Thoracic aorta (tissue), 2 donors: ENCODE data around the gene RAB6B. TPM values are rescaled to one million over a fixed set of nuclear protein-coding genes. Genes with fewer than 3 reads are reported as not detected.

Experiments
- ATAC-seq: fragments of 150-250 bp; one replicate; pipeline ENCODE4 v1.8.0; 2017; ENCODE audit warnings: low read depth; ENCODE audit not compliant: insufficient number of reproducible peaks, low FRiP score
- DNase-seq: peaks from one replicate; pipeline ENCODE4 v3.0.0-alpha.2; 2020; ENCODE audit warnings: low spot score
- H3K27ac ChIP-seq, 2 donors: fragments of 200-600 bp; sonication (generic); 1 replicate in 1 of 2; 2 replicates in 1 of 2; pipeline ENCODE4 v1.5.1; 2016; ENCODE audit warnings: mild to moderate bottlenecking in 2 of 2, moderate library complexity in 2 of 2
- H3K27me3 ChIP-seq: fragments of 200-600 bp; sonication (generic); replicated peaks from 2 replicates; pipeline ENCODE4 v1.6.0; 2016; ENCODE audit warnings: mild to moderate bottlenecking; ENCODE audit not compliant: insufficient read depth
- H3K36me3 ChIP-seq: fragments of 200-600 bp; sonication (generic); one replicate; pipeline ENCODE4 v1.5.1; 2016
- H3K4me1 ChIP-seq, 2 donors: fragments of 200-600 bp; sonication (generic); 1 replicate in 1 of 2; 2 replicates in 1 of 2; pipeline versions ENCODE4 v1.5.1 to v1.6.0; 2016; ENCODE audit warnings: low read depth in 2 of 2, mild to moderate bottlenecking in 1 of 2; ENCODE audit not compliant: control insufficient read depth in 1 of 2
- H3K4me3 ChIP-seq: fragments of 200-600 bp; sonication (generic); 2 replicates; pipeline ENCODE4 v1.5.1; 2016; ENCODE audit warnings: mild to moderate bottlenecking
- H3K9me3 ChIP-seq: fragments of 200-600 bp; sonication (generic); 2 replicates; pipeline ENCODE4 v1.5.1; 2016
- total RNA-seq, 2 donors: library from RNA; depleted of rRNA; stranded (reverse); fragments of >200 nt; gene quantifications; one replicate each; pipeline versions ENCODE4 v1.1.0 to v1.2.3, GENCODE V29; 2016
- TF ChIP-seq, protein P1 (sequence below): fragments of 200-600 bp; sonication (generic); IDR thresholded peaks from one replicate; pipeline ENCODE4 v1.5.1; 2019; ENCODE audit warnings: antibody characterized with exemption

Gene RAB6B
- total RNA-seq, 2 donors from 2014 or later = 0.27 to 4.0 TPM

DNA sequence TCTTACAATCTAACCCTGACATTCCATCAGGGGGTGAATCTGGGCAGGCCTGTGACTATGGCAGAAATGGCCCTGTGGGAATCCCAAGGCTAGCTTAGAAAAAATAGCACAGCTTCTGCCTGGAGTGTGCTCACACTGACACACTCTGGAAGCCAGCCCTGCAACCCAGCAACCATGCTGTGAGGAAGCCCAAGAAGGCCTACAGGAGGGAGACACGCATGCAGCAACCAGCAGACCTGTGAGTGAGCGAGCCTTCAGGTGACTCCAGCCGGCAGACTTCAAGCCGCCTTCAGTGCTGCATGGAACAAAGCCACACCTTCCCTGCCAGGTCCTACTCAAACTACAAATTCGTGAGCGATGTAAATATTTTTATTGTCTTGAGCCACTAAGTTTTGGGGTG is 26.1 kb downstream of the RAB6B start:
- H3K27ac ChIP-seq = no peak overlapping the region
- no peaks in the 10 kb centered on the region for H3K36me3 ChIP-seq
- H3K9me3 ChIP-seq = no peaks in the 10 kb centered on the region
- H3K4me3 ChIP-seq = no peak overlapping the region
- ATAC-seq = no peak
- no peaks in the 10 kb centered on the region for H3K27me3 ChIP-seq
- no peak for DNase-seq
- peaks cover 0 to 7% of the 10 kb centered on the region in 2 donors for H3K4me1 ChIP-seq
- TF ChIP-seq, protein P1, sequence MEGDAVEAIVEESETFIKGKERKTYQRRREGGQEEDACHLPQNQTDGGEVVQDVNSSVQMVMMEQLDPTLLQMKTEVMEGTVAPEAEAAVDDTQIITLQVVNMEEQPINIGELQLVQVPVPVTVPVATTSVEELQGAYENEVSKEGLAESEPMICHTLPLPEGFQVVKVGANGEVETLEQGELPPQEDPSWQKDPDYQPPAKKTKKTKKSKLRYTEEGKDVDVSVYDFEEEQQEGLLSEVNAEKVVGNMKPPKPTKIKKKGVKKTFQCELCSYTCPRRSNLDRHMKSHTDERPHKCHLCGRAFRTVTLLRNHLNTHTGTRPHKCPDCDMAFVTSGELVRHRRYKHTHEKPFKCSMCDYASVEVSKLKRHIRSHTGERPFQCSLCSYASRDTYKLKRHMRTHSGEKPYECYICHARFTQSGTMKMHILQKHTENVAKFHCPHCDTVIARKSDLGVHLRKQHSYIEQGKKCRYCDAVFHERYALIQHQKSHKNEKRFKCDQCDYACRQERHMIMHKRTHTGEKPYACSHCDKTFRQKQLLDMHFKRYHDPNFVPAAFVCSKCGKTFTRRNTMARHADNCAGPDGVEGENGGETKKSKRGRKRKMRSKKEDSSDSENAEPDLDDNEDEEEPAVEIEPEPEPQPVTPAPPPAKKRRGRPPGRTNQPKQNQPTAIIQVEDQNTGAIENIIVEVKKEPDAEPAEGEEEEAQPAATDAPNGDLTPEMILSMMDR = no peak

DNA sequence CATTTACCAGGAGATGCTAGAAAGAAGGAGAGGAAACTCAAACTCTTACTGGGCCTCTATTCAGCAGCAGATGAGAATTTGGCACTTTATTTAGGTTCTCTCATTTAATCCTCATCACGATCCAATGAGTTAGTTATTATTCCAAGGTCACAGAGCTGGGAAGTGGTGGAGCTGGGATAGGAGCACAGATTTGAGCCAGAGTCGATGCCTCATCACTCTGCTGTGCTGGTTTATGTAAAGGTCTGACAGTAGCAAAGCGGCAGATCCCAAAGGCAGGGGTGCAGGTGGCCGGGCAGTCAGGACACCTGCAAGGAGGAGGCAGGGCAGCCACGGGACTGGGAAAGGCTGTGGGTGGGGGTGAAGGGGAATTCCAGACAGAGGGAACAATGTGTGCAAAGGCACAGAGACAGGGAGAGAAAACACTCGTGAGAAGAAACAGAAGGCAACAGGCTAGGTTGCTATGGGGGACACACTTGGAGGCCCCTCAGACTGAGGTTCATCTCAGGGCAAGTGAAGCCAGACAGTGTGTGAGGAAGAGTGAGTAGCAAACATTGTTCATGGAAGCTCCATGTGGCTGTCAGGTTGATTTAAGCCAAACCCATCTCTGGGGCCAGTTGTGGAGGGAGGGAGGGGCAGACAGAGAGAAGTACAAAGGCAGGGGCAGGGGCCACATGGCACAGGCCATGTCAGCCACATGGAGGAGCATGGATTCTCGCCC is 26.8 kb downstream of the RAB6B start:
- TF ChIP-seq, protein P1 = no peak
- Histone ChIP-seq H3K4me1 (peaks cover 0 to 7% of the 10 kb centered on the region in 2 donors), H3K27ac (no peak overlapping the region), H3K9me3 (no peaks in the 10 kb centered on the region), H3K4me3 (no peak overlapping the region), H3K36me3 (no peaks in the 10 kb centered on the region), H3K27me3 (no peaks in the 10 kb centered on the region)
- DNase-seq (no peak), ATAC-seq (no peak)

DNA sequence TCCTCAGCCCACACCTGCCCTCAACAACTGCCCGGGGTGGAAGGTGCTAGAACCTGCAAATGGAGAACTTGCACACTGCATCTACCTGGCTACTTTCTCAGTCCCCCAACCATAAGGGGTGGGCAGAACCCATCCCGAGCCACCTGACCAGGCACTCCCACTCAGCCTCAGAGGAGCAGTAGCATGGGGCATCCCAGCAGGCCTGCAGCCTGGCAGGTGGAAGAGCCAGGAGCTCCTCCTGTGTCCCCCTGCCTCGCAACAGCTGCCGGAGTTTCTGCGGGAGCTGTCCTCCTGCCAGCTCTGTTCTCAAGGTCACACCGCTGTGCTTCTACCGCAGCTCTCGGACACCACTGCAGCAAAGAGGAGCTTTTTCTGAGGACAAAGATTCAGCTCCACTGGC is 27.5 kb downstream of the RAB6B start:
- no peak overlapping the region for H3K27ac ChIP-seq
- no peak for DNase-seq
- no peak for ATAC-seq
- H3K27me3 ChIP-seq = no peaks in the 10 kb centered on the region
- H3K36me3 ChIP-seq = no peaks in the 10 kb centered on the region
- H3K9me3 ChIP-seq = no peaks in the 10 kb centered on the region
- peaks cover 0 to 7% of the 10 kb centered on the region in 2 donors for H3K4me1 ChIP-seq
- TF ChIP-seq, protein P1 = no peak
- no peak overlapping the region for H3K4me3 ChIP-seq

DNA sequence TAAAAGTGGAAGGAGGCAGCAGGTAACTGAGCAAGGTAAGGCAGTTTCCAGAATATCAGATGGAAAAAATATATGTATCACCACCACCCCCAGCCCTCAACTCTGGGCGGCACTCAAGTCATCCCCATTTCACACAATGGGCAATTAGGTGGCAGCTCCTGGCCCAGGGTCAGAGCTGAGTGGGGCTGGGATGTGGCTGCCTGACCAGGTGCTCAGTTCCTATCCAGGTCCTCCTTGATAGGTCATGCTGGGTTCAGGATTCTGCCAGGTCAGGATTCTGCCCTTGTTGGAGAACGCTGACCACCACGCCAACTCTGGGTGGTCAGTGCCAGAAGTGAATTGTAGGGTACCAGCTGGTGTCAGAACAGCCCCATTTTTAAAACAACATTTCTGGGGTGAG is 29.5 kb downstream of the RAB6B start:
- no peak for ATAC-seq
- H3K36me3 ChIP-seq = no peaks in the 10 kb centered on the region
- H3K4me1 ChIP-seq = peaks cover 0 to 7% of the 10 kb centered on the region in 2 donors
- no peak overlapping the region for H3K4me3 ChIP-seq
- DNase-seq = no peak
- no peaks in the 10 kb centered on the region for H3K27me3 ChIP-seq
- no peak overlapping the region for H3K27ac ChIP-seq
- TF ChIP-seq, protein P1 = no peak
- no peaks in the 10 kb centered on the region for H3K9me3 ChIP-seq

DNA sequence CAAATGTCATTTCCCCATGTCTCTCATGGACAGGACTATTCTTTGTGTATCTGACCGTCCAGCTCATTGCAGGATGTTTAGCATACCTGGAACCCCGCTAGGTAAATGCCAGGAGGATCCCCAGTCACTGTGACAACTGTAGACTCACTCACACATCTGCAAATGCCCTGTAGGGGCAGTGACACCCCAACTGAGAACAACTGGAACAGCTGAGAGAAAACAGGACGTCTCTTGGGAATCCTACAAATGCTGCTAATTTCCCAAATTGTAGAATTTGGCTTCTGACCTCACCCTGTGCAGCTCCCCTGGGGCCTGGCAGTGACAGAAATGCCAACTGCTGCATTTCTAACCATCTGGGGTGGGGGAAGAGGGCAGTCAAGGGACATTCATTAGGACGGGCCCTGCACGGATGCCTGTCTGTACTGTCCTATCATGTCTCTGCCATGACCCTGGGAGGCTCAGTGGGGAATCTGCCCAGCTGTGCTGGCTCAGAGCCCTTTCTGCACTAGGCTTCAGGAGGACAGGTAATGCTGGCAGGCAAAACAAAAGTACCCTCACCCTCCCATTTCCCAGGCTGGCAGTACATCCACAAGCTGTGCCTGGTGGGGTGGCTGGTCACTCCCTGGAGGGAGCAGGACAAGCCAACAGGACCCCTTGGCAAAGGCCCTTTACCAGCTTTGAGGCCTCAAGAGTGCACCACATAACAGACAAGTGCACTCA is 30.4 kb downstream of the RAB6B start:
- no peak for ATAC-seq
- Histone ChIP-seq H3K27ac (no peak overlapping the region), H3K27me3 (no peaks in the 10 kb centered on the region), H3K4me3 (no peak overlapping the region), H3K9me3 (no peaks in the 10 kb centered on the region), H3K36me3 (no peaks in the 10 kb centered on the region), H3K4me1 (peaks cover 0 to 7% of the 10 kb centered on the region in 2 donors)
- no peak for DNase-seq
- TF ChIP-seq, protein P1 = no peak
